H54 (cell line): ENCODE measurements around the gene TIPIN.
A peak's percentile ranks its signal among the peaks of the same experiment; 100 is the strongest.

Experiments used
- DNase-seq: peaks from one replicate; pipeline ENCODE4 v3.0.0; 2011; ENCODE audit warnings: low spot score, mixed read lengths; ENCODE audit not compliant: insufficient read length
- FAIRE-seq: peaks from 3 replicates; lab custom pipeline; 2011; peaks lifted over from hg19 to GRCh38; lab: Jason Lieb, UNC
- POLR2A ChIP-seq: IDR thresholded peaks from 2 replicates; pipeline ENCODE4 v1.6.1; 2011; ENCODE audit warnings: low read depth, mild to moderate bottlenecking, low read length

Gene TIPIN

GRCh38 chr15:66296186-66296585 lies 60.3 kb downstream of the TIPIN start:
- no peak for TF ChIP-seq POLR2A
- DNase-seq, result no peak
- FAIRE-seq, result no peak

GRCh38 chr15:66294932-66295235 lies 61.6 kb downstream of the TIPIN start:
- TF ChIP-seq POLR2A, result no peak

DNA sequence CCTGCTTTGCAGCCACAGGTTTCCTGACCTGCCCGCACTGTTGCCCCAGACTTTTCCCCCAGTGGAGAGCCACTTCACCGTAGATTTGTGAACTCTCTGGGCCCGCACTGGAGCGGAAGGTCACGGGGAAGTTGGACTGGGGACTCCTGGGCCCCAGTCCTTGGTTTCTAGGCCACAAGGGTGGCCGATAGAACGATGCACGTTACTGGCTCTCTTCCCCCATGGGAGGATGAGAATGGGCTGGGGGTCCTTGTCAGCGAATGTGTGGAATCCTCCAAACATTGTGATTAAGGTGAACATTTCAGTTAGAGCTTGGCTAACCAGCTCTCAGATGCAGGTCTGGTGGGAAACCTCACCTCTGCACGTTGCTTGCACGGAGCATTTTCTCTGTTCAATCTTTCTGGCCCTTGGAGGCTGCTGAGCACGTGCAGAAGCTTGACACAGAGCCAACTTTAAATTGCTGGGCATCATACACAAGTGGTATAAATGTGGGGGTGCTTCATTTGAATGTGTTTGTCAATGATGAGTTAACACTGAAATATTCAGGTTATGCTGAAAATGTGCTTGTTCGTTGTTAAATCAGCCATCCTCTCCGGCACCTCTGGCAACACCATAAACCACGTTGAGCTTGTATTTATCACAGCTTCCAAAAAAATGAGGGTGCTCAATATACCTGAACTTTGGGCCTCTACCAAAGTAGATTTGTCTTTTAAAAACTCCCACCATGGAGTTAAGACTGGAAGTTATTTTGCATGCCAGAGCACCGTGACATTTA lies 62.1 kb downstream of the TIPIN start:
- no peak for TF ChIP-seq POLR2A
- DNase-seq, result peak; percentile 50
- peak; percentile 57 for FAIRE-seq

More at GRCh38 chr15:66294932-66295235, 61.6 kb downstream of the TIPIN start:
- FAIRE-seq (no peak), DNase-seq (peak; percentile 16)

GRCh38 chr15:66293419-66294156 lies 62.9 kb downstream of the TIPIN start, which contains the start of gene DIS3L:
Gene DIS3L, plus strand, starts transcription at chr15:66293568. Its CDS starts 29 bp downstream, at chr15:66293597.
- no peak for DNase-seq
- TF ChIP-seq POLR2A, result peak; percentile 58
- FAIRE-seq, result no peak

- DNase-seq (no peak), FAIRE-seq (no peak)
These were observed 63.7 kb downstream of the TIPIN start for GRCh38 chr15:66292571-66293418.

GRCh38 chr15:66291816-66292570 lies 64.5 kb downstream of the TIPIN start:
- no peak for TF ChIP-seq POLR2A
- FAIRE-seq, result no peak
- DNase-seq, result no peak

More at GRCh38 chr15:66292571-66293418, 63.7 kb downstream of the TIPIN start:
- TF ChIP-seq POLR2A, result no peak

GRCh38 chr15:66290518-66290917 lies 66.0 kb downstream of the TIPIN start:
- no peak for TF ChIP-seq POLR2A
- DNase-seq (no peak), FAIRE-seq (no peak)

DNA sequence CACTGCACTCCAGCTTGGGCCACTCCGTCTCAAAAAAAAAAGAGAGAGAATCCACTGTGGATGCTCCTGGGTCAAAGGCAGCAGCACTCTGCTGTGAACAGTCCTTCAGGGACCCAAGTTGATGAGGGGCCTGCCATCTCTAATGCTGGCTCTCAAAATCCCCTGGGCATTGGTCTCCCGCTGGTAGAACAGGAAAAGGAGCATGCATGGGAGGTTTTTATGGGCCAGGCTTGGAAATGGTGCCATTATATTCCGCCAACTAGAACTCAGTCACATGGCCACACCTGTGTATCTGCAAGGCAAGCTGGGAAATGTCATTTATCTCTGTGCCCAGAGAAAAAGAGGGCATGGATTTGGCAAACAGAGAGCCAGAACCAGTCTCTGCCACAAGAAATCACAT lies 66.5 kb downstream of the TIPIN start:
- no peak for FAIRE-seq
- DNase-seq, result no peak
- TF ChIP-seq POLR2A, result no peak

GRCh38 chr15:66288551-66289185 lies 67.8 kb downstream of the TIPIN start:
- TF ChIP-seq POLR2A, result no peak
- no peak for FAIRE-seq

DNA sequence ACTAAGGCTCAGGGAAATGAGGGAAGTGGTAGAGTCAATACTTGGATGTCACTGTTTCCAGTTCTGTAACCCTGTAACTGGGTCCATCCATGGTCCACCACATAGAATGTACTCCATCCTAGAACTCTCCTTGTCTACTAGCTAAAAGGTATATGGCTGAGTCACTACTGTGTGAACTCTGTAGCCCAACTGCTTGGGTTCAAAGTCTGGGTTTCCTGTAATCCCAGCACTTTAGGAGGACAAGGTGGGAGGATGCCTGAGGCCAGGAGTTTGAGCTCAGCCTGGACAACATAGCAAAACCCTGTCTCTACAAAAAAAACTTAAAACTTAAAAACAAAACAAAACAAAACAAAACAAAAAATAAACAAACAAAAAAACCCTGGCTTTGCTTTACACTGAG lies 68.4 kb downstream of the TIPIN start:
- TF ChIP-seq POLR2A, result no peak
- no peak for FAIRE-seq
- no peak for DNase-seq

More at GRCh38 chr15:66288551-66289185, 67.8 kb downstream of the TIPIN start:
- no peak for DNase-seq

DNA sequence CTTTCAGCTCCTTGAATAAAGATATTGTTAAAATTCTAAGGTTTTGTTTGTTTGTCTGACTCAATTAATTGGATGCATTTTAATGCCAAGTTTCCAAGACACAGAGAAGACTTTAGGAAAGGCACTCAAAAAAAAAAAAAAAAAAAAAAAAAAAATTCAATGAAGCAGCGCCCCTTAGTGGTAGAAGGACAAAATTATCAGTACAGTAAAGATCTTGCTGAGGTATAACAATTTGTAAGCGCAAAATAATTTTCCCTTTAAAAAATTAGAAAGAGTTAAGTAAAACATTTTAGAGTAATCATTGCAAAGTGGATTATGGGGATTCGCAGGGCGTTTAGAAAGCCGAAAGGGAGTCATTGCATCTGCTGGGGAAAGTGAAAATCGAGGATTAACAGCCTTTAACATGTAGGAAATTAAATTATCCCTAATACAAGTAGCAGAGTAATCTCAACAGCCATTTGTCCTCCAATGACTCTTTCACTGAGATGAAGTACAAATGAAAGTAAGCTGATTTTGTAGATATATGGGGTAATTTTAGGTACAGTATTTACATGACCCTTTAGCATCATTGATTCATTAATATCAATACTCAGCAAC lies 68.9 kb downstream of the TIPIN start:
- FAIRE-seq (no peak), DNase-seq (no peak)
- no peak for TF ChIP-seq POLR2A
